Nephron progenitor cell (in vitro differentiated cells): ENCODE results near the gene ATRNL1.
"Not testable (repeated sequence)": the region's sequence is repeated elsewhere in the genome, so short reads cannot be mapped to it uniquely, and the experiment has no call there.

Experiments used
- DNase-seq: peaks from one replicate; pipeline ENCODE4 v3.0.0; 2021
- H3K27ac Mint-ChIP-seq: 2 replicates; pipeline ENCODE4 v1.8.0; 2021; ENCODE audit warnings: mild to moderate bottlenecking, moderate library complexity, mixed read lengths
- H3K27me3 Mint-ChIP-seq: 2 replicates; pipeline ENCODE4 v1.8.0; 2021; ENCODE audit warnings: mild to moderate bottlenecking, low read depth, mixed read lengths; ENCODE audit not compliant: poor library complexity
- H3K36me3 Mint-ChIP-seq: 2 replicates; pipeline ENCODE4 v1.8.0; 2021; ENCODE audit warnings: low read depth, mixed read lengths
- H3K4me1 Mint-ChIP-seq: 2 replicates; pipeline ENCODE4 v1.8.0; 2021; ENCODE audit warnings: mixed read lengths
- H3K4me3 Mint-ChIP-seq: 2 replicates; pipeline ENCODE4 v1.8.0; 2021; ENCODE audit warnings: mild to moderate bottlenecking, moderate library complexity, mixed read lengths
- H3K9me3 Mint-ChIP-seq: 2 replicates; pipeline ENCODE4 v1.8.0; 2021; ENCODE audit warnings: mild to moderate bottlenecking, moderate library complexity, mixed read lengths
- TF ChIP-seq, protein P1 (sequence below): fragments of 200-600 bp; sonication (generic); IDR thresholded peaks from 2 replicates; pipeline ENCODE4 v1.5.0; 2021; ENCODE audit warnings: antibody characterized with exemption

The ATRNL1 gene

DNA sequence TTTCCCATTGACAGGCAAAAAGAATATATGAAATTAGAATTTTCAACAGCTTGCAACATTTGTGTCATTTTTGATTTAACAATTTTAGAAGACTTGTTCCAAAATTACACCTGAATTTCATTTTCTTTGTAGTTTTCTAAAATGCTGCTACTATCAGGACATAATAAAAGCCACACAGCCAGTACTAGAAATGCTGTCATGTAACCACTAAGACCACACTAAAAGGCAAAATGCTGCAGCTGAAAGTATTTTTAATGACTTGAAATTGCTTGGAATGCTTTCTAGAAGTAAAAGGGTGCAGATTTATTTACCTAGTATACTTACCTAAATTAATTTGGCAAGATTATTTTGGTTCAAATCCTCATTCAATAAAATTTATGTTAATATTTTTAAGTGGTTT, 709.7 kb downstream of the ATRNL1 start:
- Mint-ChIP-seq H3K4me1 (peaks cover 6% of the 10 kb centered on the region), H3K36me3 (no peaks in the 10 kb centered on the region), H3K4me3 (no peak overlapping the region), H3K27ac (no peak overlapping the region), H3K27me3 (peaks cover 20% of the 10 kb centered on the region), H3K9me3 (no peaks in the 10 kb centered on the region)
- TF ChIP-seq, protein P1, sequence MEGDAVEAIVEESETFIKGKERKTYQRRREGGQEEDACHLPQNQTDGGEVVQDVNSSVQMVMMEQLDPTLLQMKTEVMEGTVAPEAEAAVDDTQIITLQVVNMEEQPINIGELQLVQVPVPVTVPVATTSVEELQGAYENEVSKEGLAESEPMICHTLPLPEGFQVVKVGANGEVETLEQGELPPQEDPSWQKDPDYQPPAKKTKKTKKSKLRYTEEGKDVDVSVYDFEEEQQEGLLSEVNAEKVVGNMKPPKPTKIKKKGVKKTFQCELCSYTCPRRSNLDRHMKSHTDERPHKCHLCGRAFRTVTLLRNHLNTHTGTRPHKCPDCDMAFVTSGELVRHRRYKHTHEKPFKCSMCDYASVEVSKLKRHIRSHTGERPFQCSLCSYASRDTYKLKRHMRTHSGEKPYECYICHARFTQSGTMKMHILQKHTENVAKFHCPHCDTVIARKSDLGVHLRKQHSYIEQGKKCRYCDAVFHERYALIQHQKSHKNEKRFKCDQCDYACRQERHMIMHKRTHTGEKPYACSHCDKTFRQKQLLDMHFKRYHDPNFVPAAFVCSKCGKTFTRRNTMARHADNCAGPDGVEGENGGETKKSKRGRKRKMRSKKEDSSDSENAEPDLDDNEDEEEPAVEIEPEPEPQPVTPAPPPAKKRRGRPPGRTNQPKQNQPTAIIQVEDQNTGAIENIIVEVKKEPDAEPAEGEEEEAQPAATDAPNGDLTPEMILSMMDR: no peak
- DNase-seq: no peak

DNA sequence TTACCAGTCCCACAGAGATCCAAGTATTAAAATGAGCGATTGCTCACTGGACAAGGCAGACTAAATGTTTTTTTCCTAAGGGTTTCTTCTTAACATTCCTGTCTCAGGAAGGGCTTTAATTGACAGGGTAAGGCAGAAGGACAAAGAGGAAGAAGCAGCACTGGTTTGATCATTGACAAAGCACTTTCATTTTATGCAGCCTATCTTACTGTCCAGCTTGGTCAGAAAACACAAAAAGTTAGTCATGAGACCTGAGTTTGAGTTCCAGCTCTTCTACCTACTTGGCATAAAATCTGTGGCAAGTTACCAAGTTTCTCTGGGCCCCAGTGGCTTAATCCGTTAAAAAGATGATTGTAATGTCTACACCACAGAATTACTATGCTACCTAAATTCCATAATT, 721.4 kb downstream of the ATRNL1 start:
- H3K9me3 Mint-ChIP-seq: peaks cover 4% of the 10 kb centered on the region
- peaks cover 6% of the 10 kb centered on the region for H3K4me1 Mint-ChIP-seq
- H3K27me3 Mint-ChIP-seq: no peaks in the 10 kb centered on the region
- TF ChIP-seq, protein P1: no peak
- H3K4me3 Mint-ChIP-seq: no peak overlapping the region
- no peak overlapping the region for H3K27ac Mint-ChIP-seq
- H3K36me3 Mint-ChIP-seq: no peaks in the 10 kb centered on the region
- DNase-seq: no peak

DNA sequence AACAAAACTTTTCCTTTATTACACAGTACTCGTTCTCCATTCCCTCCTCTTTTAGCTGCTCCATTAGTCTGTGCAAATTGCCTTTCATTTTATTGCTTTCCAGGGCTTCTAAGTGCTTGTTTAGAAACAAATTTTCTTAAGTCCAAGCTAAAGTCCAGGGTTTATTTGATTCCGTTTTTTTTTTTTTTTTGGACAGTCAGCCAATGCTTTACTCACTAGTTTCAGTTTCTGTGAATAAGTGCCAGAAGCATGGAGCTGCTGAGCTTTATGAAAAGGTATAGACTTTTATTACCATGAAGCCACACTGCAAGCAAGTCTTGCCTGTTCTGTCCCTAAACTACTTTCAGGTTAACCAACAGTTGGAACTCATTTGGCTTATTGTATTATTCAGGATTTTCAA, 724.8 kb downstream of the ATRNL1 start:
- Mint-ChIP-seq H3K4me1 (peaks cover 6% of the 10 kb centered on the region), H3K27me3 (peaks cover 10% of the 10 kb centered on the region), H3K9me3 (peaks cover 29% of the 10 kb centered on the region), H3K4me3 (no peak overlapping the region), H3K27ac (no peak overlapping the region), H3K36me3 (peaks cover 11% of the 10 kb centered on the region)
- no peak for DNase-seq
- TF ChIP-seq, protein P1: no peak

DNA sequence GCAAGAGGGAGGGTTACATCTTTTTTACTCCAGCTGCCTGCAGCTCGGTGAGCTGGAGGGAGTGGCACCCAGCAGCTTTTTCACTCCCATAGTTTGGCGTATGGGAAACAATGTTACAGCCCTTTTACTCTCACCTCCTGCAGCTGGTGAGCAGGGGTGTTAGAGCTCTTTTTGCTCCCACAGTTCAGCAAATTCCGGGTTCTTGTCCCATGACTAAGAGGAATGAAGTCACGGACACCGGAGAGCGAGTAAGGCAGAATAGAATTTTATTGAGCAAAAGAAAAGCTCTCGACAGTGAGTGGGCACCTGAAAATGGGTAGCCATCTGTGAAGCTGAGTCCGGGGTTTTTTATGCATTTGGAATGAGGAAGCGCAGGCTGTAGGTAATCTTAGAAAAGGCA, 733.2 kb downstream of the ATRNL1 start:
- no peak overlapping the region for H3K4me3 Mint-ChIP-seq
- H3K9me3 Mint-ChIP-seq: peaks cover 39% of the 10 kb centered on the region
- peaks cover 13% of the 10 kb centered on the region for H3K36me3 Mint-ChIP-seq
- DNase-seq: no peak
- H3K27me3 Mint-ChIP-seq: peaks cover 11% of the 10 kb centered on the region
- H3K27ac Mint-ChIP-seq: no peak overlapping the region
- no peaks in the 10 kb centered on the region for H3K4me1 Mint-ChIP-seq
- TF ChIP-seq, protein P1: no peak

DNA sequence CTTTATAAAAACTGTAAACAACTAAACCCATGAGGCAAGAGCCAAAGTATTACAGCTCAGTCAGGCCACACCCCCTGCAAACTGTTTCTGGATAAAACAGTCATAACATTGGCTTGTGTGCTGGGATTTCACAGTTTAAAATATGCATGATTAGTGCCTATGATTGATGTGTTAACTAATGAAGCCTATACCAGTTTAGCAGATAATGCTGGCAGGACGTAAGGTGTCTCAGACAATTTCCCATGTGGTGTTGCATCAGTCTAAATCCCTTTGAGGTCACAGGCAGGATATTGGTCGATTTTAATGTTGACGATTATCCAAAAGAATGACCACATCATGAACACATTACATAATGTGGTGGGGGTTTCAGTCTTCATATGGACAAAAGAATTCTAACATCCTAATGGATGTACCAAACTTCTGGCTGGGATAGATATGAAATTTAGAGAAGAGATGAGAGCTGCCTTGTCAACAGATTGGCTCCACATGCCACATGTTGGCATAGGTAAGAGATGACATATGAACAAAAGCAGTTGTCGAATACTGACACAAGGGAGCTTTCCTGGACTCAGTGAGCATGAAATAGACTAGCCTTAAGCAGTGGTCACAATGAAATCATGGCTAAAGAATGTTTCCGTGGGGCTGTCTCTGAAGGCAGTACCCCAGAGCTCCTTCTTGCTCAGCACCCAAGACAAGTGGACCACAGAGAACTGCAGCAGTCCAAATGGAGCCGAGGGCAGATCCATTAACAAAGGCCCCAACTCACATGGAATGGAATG, 734.3 kb downstream of the ATRNL1 start:
- DNase-seq: no peak
- Mint-ChIP-seq H3K9me3 (peaks cover 29% of the 10 kb centered on the region), H3K27me3 (peaks cover 6% of the 10 kb centered on the region), H3K27ac (no peak overlapping the region), H3K4me3 (no peak overlapping the region), H3K36me3 (peaks cover 5% of the 10 kb centered on the region), H3K4me1 (no peaks in the 10 kb centered on the region)
- TF ChIP-seq, protein P1: no peak

DNA sequence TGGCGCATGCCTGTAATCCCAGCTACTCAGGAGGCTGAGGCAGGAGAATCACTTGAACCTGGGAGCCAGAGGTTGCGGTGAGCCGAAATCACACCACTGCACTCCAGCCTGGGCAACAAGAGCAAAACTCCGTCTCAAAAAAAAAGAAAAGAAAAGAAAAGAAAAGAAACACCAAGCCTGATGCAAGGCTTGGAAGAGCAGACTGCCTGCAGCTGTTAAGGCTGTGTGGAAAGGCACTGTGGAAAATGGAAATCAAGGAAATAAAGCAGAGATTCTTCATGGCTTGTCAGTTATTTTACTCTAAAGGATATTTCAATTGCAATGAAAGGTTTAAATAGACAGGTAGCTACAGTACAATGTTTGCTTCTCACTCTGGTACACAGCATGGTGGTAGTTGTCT, 735.0 kb downstream of the ATRNL1 start:
- not testable (repeated sequence) for DNase-seq, H3K4me1 Mint-ChIP-seq, H3K27me3 Mint-ChIP-seq, H3K36me3 Mint-ChIP-seq, H3K4me3 Mint-ChIP-seq, H3K27ac Mint-ChIP-seq
- peaks cover 21% of the 10 kb centered on the region for H3K9me3 Mint-ChIP-seq
